SU-DHL-6 (cell line): ENCODE measurements around the gene IRGQ.

Experiments used
- H2AFZ ChIP-seq: fragments of 200-600 bp; sonication (generic); 2 replicates; pipeline ENCODE4 v1.6.1; 2014; ENCODE audit warnings: low read depth, mild to moderate bottlenecking, moderate library complexity, mixed read lengths, antibody characterized with exemption, low read length; ENCODE audit not compliant: severe bottlenecking
- H3F3A ChIP-seq: fragments of 200-600 bp; shearing (Covaris generic); 2 replicates; pipeline ENCODE4 v1.6.0; 2016; ENCODE audit warnings: antibody characterized with exemption, mild to moderate bottlenecking; ENCODE audit not compliant: insufficient read depth
- H3K27ac ChIP-seq: fragments of 200-600 bp; sonication (generic); 2 replicates; pipeline ENCODE4 v1.5.1; 2016; ENCODE audit warnings: low read depth, mild to moderate bottlenecking, low read length, moderate library complexity, mixed read lengths
- H3K27me3 ChIP-seq: fragments of 200-600 bp; sonication (generic), shearing (Covaris generic); 2 replicates; pipeline ENCODE4 v1.6.0; 2014; ENCODE audit warnings: mild to moderate bottlenecking, low read length
- H3K36me3 ChIP-seq: fragments of 200-600 bp; sonication (generic); 2 replicates; pipeline ENCODE4 v1.6.1; 2014; ENCODE audit warnings: mild to moderate bottlenecking, low read length, mixed read lengths
- H3K4me2 ChIP-seq: fragments of 300-600, 200-600 bp; shearing (Covaris generic), sonication (generic); 2 replicates; pipeline ENCODE4 v1.6.0; 2014; ENCODE audit warnings: low read length, low read depth, mild to moderate bottlenecking; ENCODE audit not compliant: poor library complexity, severe bottlenecking
- H3K4me3 ChIP-seq: fragments of 200-600 bp; sonication (generic); 2 replicates; pipeline ENCODE4 v1.5.1; 2014; ENCODE audit warnings: antibody characterized with exemption, low read length, mild to moderate bottlenecking, mixed read lengths; ENCODE audit not compliant: insufficient read depth, poor library complexity, severe bottlenecking
- H3K79me2 ChIP-seq: fragments of 200-600 bp; sonication (generic); 2 replicates; pipeline ENCODE4 v1.6.1; 2014; ENCODE audit warnings: mild to moderate bottlenecking, low read length, moderate library complexity; ENCODE audit not compliant: insufficient read depth
- H3K9ac ChIP-seq: fragments of 200-600 bp; sonication (generic); 2 replicates; pipeline ENCODE4 v1.7.0; 2014; ENCODE audit warnings: mild to moderate bottlenecking, low read length
- H3K9me2 ChIP-seq: fragments of 200-600 bp; sonication (generic); replicated peaks from 2 replicates; pipeline ENCODE4 v1.6.1; 2014; ENCODE audit warnings: low read length; ENCODE audit not compliant: insufficient read depth
- H3K9me3 ChIP-seq: fragments of 200-600 bp; sonication (generic); 2 replicates; pipeline ENCODE4 v1.6.1; 2014; ENCODE audit warnings: low read length, mixed read lengths; ENCODE audit not compliant: insufficient read depth
- H4K20me1 ChIP-seq: fragments of 200-600 bp; sonication (generic); 2 replicates; pipeline ENCODE4 v1.6.1; 2014; ENCODE audit warnings: low read depth, mild to moderate bottlenecking, antibody characterized with exemption, low read length, moderate library complexity, mixed read lengths
- CTCF ChIP-seq: fragments of 200-600 bp; sonication (generic); IDR thresholded peaks from one replicate; pipeline ENCODE4 v1.5.1; 2017; ENCODE audit warnings: antibody characterized with exemption, mild to moderate bottlenecking, low read length, moderate library complexity; ENCODE audit not compliant: insufficient read depth, poor library complexity, severe bottlenecking
- EZH2phosphoT487 ChIP-seq: fragments of 200-600 bp; sonication (generic), shearing (Covaris generic); conservative IDR thresholded peaks from 2 replicates; pipeline ENCODE4 v1.6.1; 2018; ENCODE audit warnings: mild to moderate bottlenecking, antibody characterized with exemption, low read length, moderate library complexity, mixed read lengths

IRGQ gene

GRCh38 chr19:43597876-43598275 lies 1.9 kb upstream of the IRGQ start:
- H4K20me1 ChIP-seq: no peaks in the 10 kb centered on the region
- H3K36me3 ChIP-seq: no peaks in the 10 kb centered on the region
- no peaks in the 10 kb centered on the region for H3K27me3 ChIP-seq
- TF ChIP-seq EZH2phosphoT487 (no peak), CTCF (no peak)
- H3K79me2 ChIP-seq: peaks cover 15% of the 10 kb centered on the region
- H3K4me2 ChIP-seq: peak overlapping the region; percentile 81
- peak overlapping the region; percentile 79 for H3K9ac ChIP-seq
- H3K4me3 ChIP-seq: peak overlapping the region; percentile 81
- H3K9me2 ChIP-seq: no peaks in the 10 kb centered on the region
- no peak overlapping the region for H2AFZ ChIP-seq
- H3K27ac ChIP-seq: no peak overlapping the region
- H3K9me3 ChIP-seq: no peaks in the 10 kb centered on the region
- peaks cover 8% of the 10 kb centered on the region; the same call in 1 of the 2 replicates for H3F3A ChIP-seq

- Histone ChIP-seq H3K4me3 (peak overlapping the region; percentile 81), H3K36me3 (no peaks in the 10 kb centered on the region), H3K9me3 (no peaks in the 10 kb centered on the region), H4K20me1 (no peaks in the 10 kb centered on the region), H3K79me2 (peaks cover 15% of the 10 kb centered on the region), H3K9ac (peak overlapping the region; percentile 79), H3F3A (peaks cover 8% of the 10 kb centered on the region; the same call in 1 of the 2 replicates), H3K27ac (peak overlapping the region; percentile 79), H3K9me2 (no peaks in the 10 kb centered on the region), H2AFZ (peak overlapping the region; percentile 88), H3K4me2 (peak overlapping the region; percentile 81), H3K27me3 (no peaks in the 10 kb centered on the region)
- TF ChIP-seq CTCF: no peak
- TF ChIP-seq EZH2phosphoT487: no peak
These were observed 1.0 kb upstream of the IRGQ start for GRCh38 chr19:43596842-43597461.

DNA sequence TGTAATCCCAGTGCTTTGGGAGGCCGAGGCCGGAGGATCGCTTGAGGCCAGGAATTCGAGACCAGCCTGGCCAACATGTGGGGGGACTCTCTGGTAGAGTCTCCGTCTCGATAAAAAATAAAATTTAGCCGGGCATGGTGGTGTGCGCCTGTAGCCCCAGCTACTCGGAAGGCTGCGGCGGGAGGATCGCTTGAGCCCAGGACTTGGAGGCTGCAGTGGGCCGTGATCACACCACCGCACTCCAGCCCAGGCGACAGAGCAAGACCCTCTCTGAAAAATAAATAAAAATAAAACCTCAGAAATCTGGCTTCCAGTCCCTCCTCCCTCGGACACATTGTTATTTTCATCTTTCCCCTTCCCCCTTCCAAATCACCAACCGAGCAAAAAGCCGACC lies 332 bp downstream of the IRGQ start:
- Histone ChIP-seq H3K9ac (peak overlapping the region; percentile 79), H3K9me2 (no peaks in the 10 kb centered on the region), H3K27ac (peak overlapping the region; percentile 15; the same call in 1 of the 2 replicates), H3K27me3 (no peaks in the 10 kb centered on the region), H3K79me2 (peaks cover 15% of the 10 kb centered on the region), H3K36me3 (no peaks in the 10 kb centered on the region), H3K9me3 (no peaks in the 10 kb centered on the region), H3K4me2 (peak overlapping the region; percentile 89), H3K4me3 (peak overlapping the region; percentile 96), H3F3A (no peaks in the 10 kb centered on the region), H4K20me1 (no peaks in the 10 kb centered on the region), H2AFZ (peak overlapping the region; percentile 78)
- TF ChIP-seq CTCF: no peak
- TF ChIP-seq EZH2phosphoT487: no peak
